Calu3 (cell line): ENCODE results near the gene KRCC1. TPM values are rescaled to one million over a fixed set of nuclear protein-coding genes. Genes with fewer than 3 reads are reported as not detected.
A peak's percentile ranks its signal among the peaks of the same experiment; 100 is the strongest.

Experiments
- Bru-seq: library from RNA; stranded (reverse); fragments of 400-500 nt; gene quantifications from one replicate; lab custom pipeline; 2021; lab: Mats Ljungman, UMichigan
- BruChase-seq, 2 experiments: library from RNA; stranded (reverse); fragments of 400-500 nt; gene quantifications; one replicate each; lab custom pipeline; 2021; lab: Mats Ljungman, UMichigan
- BruUV-seq: library from RNA; stranded (reverse); fragments of 400-500 nt; replicated peaks from 2 replicates; lab custom pipeline; 2021; lab: Mats Ljungman, UMichigan
- CTCF ChIA-PET: fragments of 300-600 bp; sonication (Branson Sonifier 250); formaldehyde crosslinking; loops from one replicate; lab custom pipeline; 2022; ENCODE audit warnings: antibody characterized with exemption; lab: Charles Lee
- DNase-seq: peaks from one replicate; pipeline ENCODE4 v3.0.0; 2022
- H3K27ac Mint-ChIP-seq: one replicate; pipeline ENCODE4 v1.8.0; 2022; ENCODE audit warnings: mixed read lengths; ENCODE audit not compliant: unreplicated experiment
- H3K27me3 Mint-ChIP-seq: one replicate; pipeline ENCODE4 v1.8.0; 2022; ENCODE audit warnings: mixed read lengths; ENCODE audit not compliant: unreplicated experiment
- H3K36me3 Mint-ChIP-seq: one replicate; pipeline ENCODE4 v1.8.0; 2022; ENCODE audit warnings: mild to moderate bottlenecking, moderate library complexity, mixed read lengths; ENCODE audit not compliant: insufficient read depth, unreplicated experiment
- H3K4me1 Mint-ChIP-seq: one replicate; pipeline ENCODE4 v1.8.0; 2022; ENCODE audit warnings: mild to moderate bottlenecking, low read depth, mixed read lengths; ENCODE audit not compliant: unreplicated experiment
- H3K4me3 Mint-ChIP-seq: one replicate; pipeline ENCODE4 v1.8.0; 2022; ENCODE audit warnings: mild to moderate bottlenecking, low read depth, moderate library complexity, mixed read lengths; ENCODE audit not compliant: unreplicated experiment
- H3K9me3 Mint-ChIP-seq: one replicate; pipeline ENCODE4 v1.8.0; 2022; ENCODE audit warnings: low read depth, mixed read lengths; ENCODE audit not compliant: unreplicated experiment
- CTCF ChIP-seq: fragments of 200-600 bp; IDR thresholded peaks from one replicate; pipeline ENCODE4 v1.8.0; 2022; ENCODE audit warnings: antibody characterized with exemption; ENCODE audit not compliant: unreplicated experiment
- intact Hi-C: fragments of 100-400 bp; cut with micrococcal nuclease; formaldehyde crosslinking; loops from one replicate; pipeline ENCODE4 v1.10.0; 2022; ENCODE audit not compliant: unreplicated experiment
- long read RNA-seq: library from polyadenylated mRNA; stranded (forward); transcript quantifications from one replicate; pipeline ENCODE4 v2.0.0, GENCODE V29; 2022
- total RNA-seq: library from RNA; stranded (reverse); gene quantifications from 2 replicates; pipeline ENCODE4 v1.2.3, GENCODE V29; 2022

Gene KRCC1
- total RNA-seq (31.9 and 32.1 TPM in 2 replicates), Bru-seq, nascent RNA (percentile 93 among the genes with signal in this experiment), BruChase-seq, experiment 1, labeled RNA remaining after a 6-hour chase (percentile 84 among the genes with signal in this experiment), BruChase-seq, experiment 2, labeled RNA remaining after a 2-hour chase (percentile 91 among the genes with signal in this experiment)
- long read RNA-seq, transcript KRCC1-201 (4 exons, 1,753 nt), result major isoform, 45 of 57 reads
- long read RNA-seq, partial matches to known transcripts, result 4 of 57 reads
- long read RNA-seq, other reads (novel, unspliced or antisense), result 8 of 57 reads

GRCh38 chr2:88055371-88056128 lies at the start of gene KRCC1:
KRCC1 (minus strand) TSS chr2:88055783; CDS start chr2:88028563, 27,220 bp downstream.
- peak within 1 kb of the TSS; percentile 79 for H3K4me3 Mint-ChIP-seq
- peaks cover 45% of the 10 kb centered on the region for H3K4me1 Mint-ChIP-seq
- no peaks in the 10 kb centered on the region for H3K9me3 Mint-ChIP-seq
- CTCF ChIA-PET, result interaction anchor here (1.0 kb wide), 1 partner anchor 17 kb away, joined by 4 read pairs; no protein-coding TSS in a partner anchor
- TSS peak; percentile 93 for BruUV-seq
- H3K27ac Mint-ChIP-seq, result peak within 1 kb of the TSS; percentile 79
- H3K27me3 Mint-ChIP-seq, result no peaks in the 10 kb centered on the region
- intact Hi-C loops, result no loop called here
- H3K36me3 Mint-ChIP-seq, result peaks cover 54% of the 10 kb centered on the region
- peak; percentile 95 for DNase-seq
- no peak for TF ChIP-seq CTCF

- Mint-ChIP-seq H3K27me3 (peaks cover 40% of the 10 kb centered on the region), H3K4me1 (no peaks in the 10 kb centered on the region), H3K4me3 (no peak overlapping the region), H3K9me3 (no peaks in the 10 kb centered on the region), H3K36me3 (no peaks in the 10 kb centered on the region), H3K27ac (no peak overlapping the region)
- CTCF ChIA-PET, result interaction anchor here (1.0 kb wide), 1 partner anchor 40 kb away, joined by 3 read pairs; no protein-coding TSS in a partner anchor
- no peak for TF ChIP-seq CTCF
- no peak for DNase-seq
- intact Hi-C loops, result no loop called here
- BruUV-seq, result no TSS peak
Observed at GRCh38 chr2:88100489-88100858, 44.9 kb upstream of the KRCC1 start.

- no peak for TF ChIP-seq CTCF
- no TSS peak for BruUV-seq
- H3K27ac Mint-ChIP-seq, result no peak overlapping the region
- no peaks in the 10 kb centered on the region for H3K4me1 Mint-ChIP-seq
- intact Hi-C loops, result no loop called here
- H3K4me3 Mint-ChIP-seq, result no peak overlapping the region
- no peaks in the 10 kb centered on the region for H3K9me3 Mint-ChIP-seq
- CTCF ChIA-PET, result no interaction called here
- H3K36me3 Mint-ChIP-seq, result no peaks in the 10 kb centered on the region
- peaks cover 38% of the 10 kb centered on the region for H3K27me3 Mint-ChIP-seq
- no peak for DNase-seq
Observed at GRCh38 chr2:88099798-88100488, 44.4 kb upstream of the KRCC1 start.

- no peak overlapping the region for H3K4me3 Mint-ChIP-seq
- no peaks in the 10 kb centered on the region for H3K9me3 Mint-ChIP-seq
- intact Hi-C loops, result no loop called here
- peaks cover 35% of the 10 kb centered on the region for H3K27me3 Mint-ChIP-seq
- no peak for DNase-seq
- no peaks in the 10 kb centered on the region for H3K36me3 Mint-ChIP-seq
- BruUV-seq, result no TSS peak
- no peaks in the 10 kb centered on the region for H3K4me1 Mint-ChIP-seq
- CTCF ChIA-PET, result no interaction called here
- no peak for TF ChIP-seq CTCF
- no peak overlapping the region for H3K27ac Mint-ChIP-seq
Observed at GRCh38 chr2:88098558-88098900, 42.9 kb upstream of the KRCC1 start.
